Transverse colon (tissue), 4 donors: ENCODE data around the gene NUP153.

ENCODE experiments used
- EP300 ChIP-seq: sonication (generic); formaldehyde crosslinking; IDR thresholded peaks from one replicate; pipeline ENCODE4 v1.6.1; 2017; ENCODE audit warnings: antibody characterized with exemption, low read depth
- POLR2A ChIP-seq: fragments of 450-650 bp; IDR thresholded peaks from one replicate; pipeline ENCODE4 v1.6.1; 2016; ENCODE audit warnings: antibody characterized with exemption, mild to moderate bottlenecking, moderate library complexity
- POLR2AphosphoS5 ChIP-seq, 3 donors: sonication (generic); formaldehyde crosslinking; IDR thresholded peaks; one replicate each; pipeline ENCODE4 v1.6.1; 2016; ENCODE audit warnings: antibody characterized with exemption in 3 of 3
- TF ChIP-seq, protein P1 (sequence below), 5 experiments: fragments of 200-600 bp in 3 of 5; fragments of 450-650 bp in 2 of 5; sonication (generic) in 3 of 5; IDR thresholded peaks; 1 replicate in 2 of 5; 2 replicates in 3 of 5; pipeline ENCODE4 v1.5.1; 2016 to 2017; ENCODE audit warnings: antibody characterized with exemption in 5 of 5, inconsistent platforms in 3 of 5, mild to moderate bottlenecking in 2 of 5, moderate library complexity in 1 of 5

DNA sequence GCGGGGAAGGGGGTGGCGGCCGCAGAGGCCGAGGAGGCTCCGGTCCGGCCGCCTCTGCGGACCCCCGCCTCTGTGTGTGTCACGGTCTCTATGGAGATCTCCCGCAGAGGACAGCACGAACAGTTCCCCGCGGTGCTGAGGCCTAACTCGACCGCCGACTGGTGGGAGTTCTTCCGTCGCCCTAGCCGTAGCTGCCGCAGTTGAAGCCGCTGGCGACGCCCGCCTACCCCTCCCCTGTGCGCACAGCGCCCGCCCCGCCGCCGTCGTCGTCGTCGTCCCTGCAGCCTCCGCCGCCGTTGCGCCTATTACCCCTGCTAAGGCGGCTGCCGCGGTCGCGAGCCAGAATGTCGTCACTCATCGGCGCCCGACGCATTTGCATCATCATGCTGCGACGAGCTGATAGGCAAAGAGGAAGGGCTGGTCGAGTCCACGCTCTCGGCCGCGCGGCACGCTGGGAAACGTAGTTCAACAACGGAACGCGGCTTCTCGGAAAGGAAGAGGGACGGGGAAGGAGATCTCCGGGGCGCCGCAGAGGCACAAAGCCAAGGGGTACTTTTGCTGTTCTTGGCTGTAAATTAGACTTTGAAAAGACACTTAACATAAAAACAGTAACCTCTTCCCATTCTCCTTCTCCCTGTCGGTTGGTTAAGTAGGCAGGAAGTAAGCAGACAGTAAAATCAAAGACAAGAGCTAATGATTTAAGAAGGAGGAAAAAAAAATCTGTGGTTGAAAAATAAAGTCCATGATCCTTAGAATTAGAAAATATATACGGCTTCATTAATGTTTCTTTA lies at the start of gene NUP153:
- TF ChIP-seq, protein P1, sequence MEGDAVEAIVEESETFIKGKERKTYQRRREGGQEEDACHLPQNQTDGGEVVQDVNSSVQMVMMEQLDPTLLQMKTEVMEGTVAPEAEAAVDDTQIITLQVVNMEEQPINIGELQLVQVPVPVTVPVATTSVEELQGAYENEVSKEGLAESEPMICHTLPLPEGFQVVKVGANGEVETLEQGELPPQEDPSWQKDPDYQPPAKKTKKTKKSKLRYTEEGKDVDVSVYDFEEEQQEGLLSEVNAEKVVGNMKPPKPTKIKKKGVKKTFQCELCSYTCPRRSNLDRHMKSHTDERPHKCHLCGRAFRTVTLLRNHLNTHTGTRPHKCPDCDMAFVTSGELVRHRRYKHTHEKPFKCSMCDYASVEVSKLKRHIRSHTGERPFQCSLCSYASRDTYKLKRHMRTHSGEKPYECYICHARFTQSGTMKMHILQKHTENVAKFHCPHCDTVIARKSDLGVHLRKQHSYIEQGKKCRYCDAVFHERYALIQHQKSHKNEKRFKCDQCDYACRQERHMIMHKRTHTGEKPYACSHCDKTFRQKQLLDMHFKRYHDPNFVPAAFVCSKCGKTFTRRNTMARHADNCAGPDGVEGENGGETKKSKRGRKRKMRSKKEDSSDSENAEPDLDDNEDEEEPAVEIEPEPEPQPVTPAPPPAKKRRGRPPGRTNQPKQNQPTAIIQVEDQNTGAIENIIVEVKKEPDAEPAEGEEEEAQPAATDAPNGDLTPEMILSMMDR (IDR thresholded peaks at IDR 0.05), result no peak
- TF ChIP-seq POLR2A, result peak; percentile 95
- peak; percentile 51 for TF ChIP-seq EP300
- peak; percentile 98 for TF ChIP-seq POLR2AphosphoS5 (IDR thresholded peaks at IDR 0.05)
